AG04449 (cell line): ENCODE measurements around the gene RALGDS.

ENCODE experiments used
- CTCF ChIA-PET: fragments of 350-600 bp; formaldehyde crosslinking; extraction: SDS; loops from one replicate; lab custom pipeline; 2021; ENCODE audit warnings: antibody characterized with exemption; lab: Yijun Ruan, JAX
- POLR2A ChIA-PET: fragments of 400-600, 350-600 bp; formaldehyde crosslinking; extraction: SDS; loops from one replicate; lab custom pipeline; 2020; ENCODE audit warnings: antibody characterized with exemption, inconsistent platforms; lab: Yijun Ruan, JAX
- DNase-seq: peaks from one replicate; pipeline ENCODE4 v3.0.0-alpha.2; 2010; ENCODE audit warnings: low read depth, low spot score
- H3K4me3 ChIP-seq: 2 replicates; pipeline ENCODE4 v1.5.1; 2011; ENCODE audit warnings: low read depth, mild to moderate bottlenecking, control low read depth, low read length
- TF ChIP-seq, protein P1 (sequence below): IDR thresholded peaks from one replicate; pipeline ENCODE4 v1.5.1; 2011; ENCODE audit warnings: mild to moderate bottlenecking, moderate library complexity, low read length, control low read depth, inconsistent platforms; ENCODE audit not compliant: insufficient read depth; ENCODE audit errors: missing control alignments

Gene RALGDS

DNA sequence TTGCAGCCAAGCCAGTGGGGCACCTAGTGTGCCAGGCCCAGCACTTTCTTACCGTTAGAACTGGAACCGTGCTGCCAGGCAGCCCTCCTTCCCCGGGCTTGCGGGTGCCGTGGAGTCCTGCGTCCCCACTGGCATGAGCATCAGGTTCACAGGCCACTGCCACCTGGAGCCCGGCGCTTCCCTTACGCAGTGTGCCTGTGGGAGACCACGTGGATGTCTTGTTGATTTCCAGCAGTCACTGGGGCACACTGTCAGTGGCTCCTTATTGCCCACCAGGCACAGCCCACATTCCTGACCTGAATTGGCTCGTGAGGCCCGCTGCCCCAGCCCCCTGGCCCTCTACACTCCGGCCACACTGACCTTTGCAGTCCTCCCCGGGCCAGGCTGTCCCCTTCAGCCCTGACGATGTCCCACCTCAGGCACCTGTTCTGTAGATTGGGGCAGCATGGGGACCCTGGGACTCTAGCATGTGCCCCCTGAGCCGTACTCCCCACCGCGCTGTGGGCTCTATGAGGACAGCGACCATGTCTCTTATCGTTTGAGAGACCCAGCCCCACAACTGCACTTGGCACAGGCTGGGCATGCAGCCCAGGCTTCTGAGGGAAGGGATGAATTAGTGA is 69.6 kb downstream of the RALGDS start:
- H3K4me3 ChIP-seq = no peak overlapping the region
- TF ChIP-seq, protein P1, sequence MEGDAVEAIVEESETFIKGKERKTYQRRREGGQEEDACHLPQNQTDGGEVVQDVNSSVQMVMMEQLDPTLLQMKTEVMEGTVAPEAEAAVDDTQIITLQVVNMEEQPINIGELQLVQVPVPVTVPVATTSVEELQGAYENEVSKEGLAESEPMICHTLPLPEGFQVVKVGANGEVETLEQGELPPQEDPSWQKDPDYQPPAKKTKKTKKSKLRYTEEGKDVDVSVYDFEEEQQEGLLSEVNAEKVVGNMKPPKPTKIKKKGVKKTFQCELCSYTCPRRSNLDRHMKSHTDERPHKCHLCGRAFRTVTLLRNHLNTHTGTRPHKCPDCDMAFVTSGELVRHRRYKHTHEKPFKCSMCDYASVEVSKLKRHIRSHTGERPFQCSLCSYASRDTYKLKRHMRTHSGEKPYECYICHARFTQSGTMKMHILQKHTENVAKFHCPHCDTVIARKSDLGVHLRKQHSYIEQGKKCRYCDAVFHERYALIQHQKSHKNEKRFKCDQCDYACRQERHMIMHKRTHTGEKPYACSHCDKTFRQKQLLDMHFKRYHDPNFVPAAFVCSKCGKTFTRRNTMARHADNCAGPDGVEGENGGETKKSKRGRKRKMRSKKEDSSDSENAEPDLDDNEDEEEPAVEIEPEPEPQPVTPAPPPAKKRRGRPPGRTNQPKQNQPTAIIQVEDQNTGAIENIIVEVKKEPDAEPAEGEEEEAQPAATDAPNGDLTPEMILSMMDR = no peak
- CTCF ChIA-PET = interaction anchor here (1.0 to 27.8 kb wide), 5 partner anchors 10 to 116 kb away, joined by 4 to 462 read pairs (median 5); no protein-coding TSS in a partner anchor
- no peak for DNase-seq
- POLR2A ChIA-PET = no interaction called here

- CTCF ChIA-PET = interaction anchor here (1.0 to 27.8 kb wide), 5 partner anchors 9 to 116 kb away, joined by 4 to 462 read pairs (median 5); no protein-coding TSS in a partner anchor
- POLR2A ChIA-PET = no interaction called here
- TF ChIP-seq, protein P1 = no peak
- DNase-seq = no peak
- no peak overlapping the region for H3K4me3 ChIP-seq
Observed at GRCh38 chr9:133050781-133051180, 70.3 kb downstream of the RALGDS start.

DNA sequence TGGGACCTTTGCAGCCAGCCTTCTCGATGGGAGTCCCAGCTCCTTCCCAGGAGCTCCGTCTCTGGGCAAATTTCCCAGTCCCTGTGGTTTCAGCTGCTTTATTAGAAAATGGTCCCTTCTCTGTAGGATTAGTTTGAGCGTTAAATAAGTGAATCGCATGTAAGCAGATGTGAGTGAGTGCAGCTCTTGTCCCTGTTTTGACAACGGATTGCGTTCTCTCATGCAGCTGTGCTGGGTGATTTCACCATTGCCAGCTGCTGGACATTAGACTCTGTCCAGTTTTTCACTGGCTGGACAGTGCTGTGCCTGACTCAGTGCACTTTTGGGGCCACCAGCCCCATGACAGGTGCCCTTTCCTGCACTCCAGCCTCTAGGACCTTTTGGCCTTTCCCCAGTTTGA is 70.9 kb downstream of the RALGDS start:
- CTCF ChIA-PET = interaction anchor here (1.3 to 27.8 kb wide), 4 partner anchors 9 to 117 kb away, joined by 5 to 462 read pairs (median 6); no protein-coding TSS in a partner anchor
- POLR2A ChIA-PET = no interaction called here
- TF ChIP-seq, protein P1 = no peak
- H3K4me3 ChIP-seq = no peak overlapping the region
- no peak for DNase-seq

DNA sequence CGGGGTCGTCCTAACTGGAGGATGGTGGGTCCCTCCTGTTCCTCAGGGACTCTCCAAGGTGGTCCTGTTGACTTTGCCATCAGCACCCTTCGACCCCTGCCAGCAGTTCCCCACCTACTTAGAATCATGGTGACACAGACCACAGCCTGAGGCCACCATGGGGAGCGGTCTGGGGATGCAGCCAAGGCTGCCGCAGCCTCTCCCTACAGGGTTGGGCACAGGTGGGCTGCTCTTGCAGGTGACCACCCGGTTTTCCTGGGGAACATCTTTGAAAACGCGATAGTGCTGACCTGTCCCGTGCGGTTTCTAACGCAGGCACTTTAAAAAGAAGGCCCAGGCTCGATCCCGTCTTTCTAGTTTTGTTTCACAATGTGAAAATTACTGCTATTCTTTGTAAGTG is 72.0 kb downstream of the RALGDS start:
- POLR2A ChIA-PET = no interaction called here
- H3K4me3 ChIP-seq = no peak overlapping the region
- CTCF ChIA-PET = interaction anchor here (0.8 to 27.8 kb wide), 11 partner anchors 8 to 281 kb away, joined by 3 to 462 read pairs (median 3); no protein-coding TSS in a partner anchor
- DNase-seq = no peak
- TF ChIP-seq, protein P1 = no peak

DNA sequence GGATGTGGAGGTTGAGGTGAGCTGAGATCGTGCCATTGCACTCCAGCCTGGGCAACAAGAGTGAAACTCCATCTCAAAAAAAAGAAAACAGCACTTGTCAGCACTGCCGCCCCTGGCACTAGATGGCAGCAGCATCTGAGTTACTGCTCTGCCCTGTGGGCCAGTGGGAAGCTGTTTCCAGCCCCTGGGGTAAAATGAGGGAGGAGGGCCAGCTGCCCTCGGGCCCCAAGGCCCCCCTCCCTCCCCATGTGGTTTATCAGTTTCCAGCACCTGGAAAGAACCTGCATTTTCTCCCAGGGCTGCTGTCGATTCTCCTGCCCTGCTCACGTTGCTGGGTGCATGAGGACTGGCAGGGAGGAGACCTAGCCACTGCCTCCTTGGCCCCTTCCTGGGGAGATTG is 72.4 kb downstream of the RALGDS start:
- ChIA-PET CTCF (interaction anchor here (0.6 to 27.8 kb wide), 12 partner anchors 8 to 281 kb away, joined by 3 to 462 read pairs (median 3); no protein-coding TSS in a partner anchor), POLR2A (no interaction called here)
- TF ChIP-seq, protein P1 = peak; percentile 55
- DNase-seq = no peak
- no peak overlapping the region for H3K4me3 ChIP-seq
